ENCODE measurements around the gene TTC21B.

GRCh38 chr2:165886487-165887146, 67.0 kb downstream of the TTC21B start:
- TF ChIP-seq CTCF (IDR thresholded peaks at IDR 0.05): no peak
- no peak for TF ChIP-seq POLR2A (IDR thresholded peaks at IDR 0.05; ENCODE audit: low read depth)
